Left lung (tissue), 10 donors: ENCODE results near the gene FLT3LG. TPM values are rescaled to one million over a fixed set of nuclear protein-coding genes. Genes with fewer than 3 reads are reported as not detected.

ENCODE experiments used
- ATAC-seq: fragments of 200-7000 bp; cut with Tn5 transposase; one replicate; pipeline ENCODE4 v1.9.1; 2020; ENCODE audit warnings: moderate library complexity
- DNase-seq, 4 donors: peaks; one replicate each; pipeline ENCODE4 v3.0.0-alpha.2; 2013 to 2020
- H3K27ac ChIP-seq, 2 donors: fragments of 200-600 bp; sonication (generic) in 1 of 2; one replicate each; pipeline versions ENCODE4 v1.5.0 to v1.8.0; 2020 to 2021
- H3K27me3 ChIP-seq, 2 donors: fragments of 200-600 bp; sonication (generic) in 1 of 2; one replicate each; pipeline versions ENCODE4 v1.5.0 to v1.8.0; 2020 to 2021
- H3K36me3 ChIP-seq, 2 donors: fragments of 200-600 bp; sonication (generic) in 1 of 2; one replicate each; pipeline versions ENCODE4 v1.5.0 to v1.8.0; 2020 to 2021
- H3K4me1 ChIP-seq, 2 donors: fragments of 200-600 bp; one replicate each; pipeline ENCODE4 v1.8.0; 2021
- H3K4me3 ChIP-seq, 2 donors: fragments of 200-600 bp; sonication (generic) in 1 of 2; one replicate each; pipeline versions ENCODE4 v1.5.0 to v1.8.0; 2020 to 2021; ENCODE audit warnings: mild to moderate bottlenecking in 1 of 2
- H3K9me3 ChIP-seq, 2 donors: fragments of 200-600 bp; sonication (generic) in 1 of 2; one replicate each; pipeline versions ENCODE4 v1.5.0 to v1.8.0; 2020 to 2021
- CTCF ChIP-seq, 2 donors: fragments of 200-600 bp; sonication (generic) in 1 of 2; IDR thresholded peaks; one replicate each; pipeline versions ENCODE4 v1.5.0 to v1.8.0; 2021; ENCODE audit warnings: antibody characterized with exemption in 2 of 2
- intact Hi-C, 2 donors: fragments of 100-400 bp; cut with DNase I; formaldehyde crosslinking; loops; one replicate each; pipeline versions ENCODE4 v1.11.2 to v1.14.2; 2022
- polyA plus RNA-seq, 6 donors: library from polyadenylated mRNA; unstranded; fragments of 120-200 nt; gene quantifications; one replicate each; pipeline ENCODE4 v1.2.1, GENCODE V29; 2013; ENCODE audit not compliant: insufficient read length in 6 of 6
- total RNA-seq, 2 donors: library from RNA; stranded (reverse); fragmentation: NEBNext Ultra II Directional; extraction: Animal tissue kit (Norgen Biotek cat#: 25700); gene quantifications; one replicate each; pipeline ENCODE4 v1.2.1, GENCODE V29; 2021
- donor health status: DM: no; HTN: yes; CAD: no.
- donor health status: DM: no; HTN: no; CAD: no.

The FLT3LG gene
- total and polyA plus RNA-seq, 8 donors, result 6.7 to 10.1 (median 7.4) TPM

GRCh38 chr19:49448432-49448786 is 25.6 kb upstream of the FLT3LG start:
- Histone ChIP-seq H3K36me3 (peaks cover 0 to 34% of the 10 kb centered on the region in 2 donors), H3K27me3 (no peaks in the 10 kb centered on the region), H3K9me3 (no peaks in the 10 kb centered on the region), H3K27ac (no peak overlapping the region), H3K4me1 (peaks cover 0 to 41% of the 10 kb centered on the region in 2 donors), H3K4me3 (no peak overlapping the region)
- no peak for ATAC-seq
- no peak for TF ChIP-seq CTCF (IDR thresholded peaks at IDR 0.05)
- DNase-seq, result no peak
- intact Hi-C loops, result no loop called here

GRCh38 chr19:49450405-49450804 is 23.6 kb upstream of the FLT3LG start:
- no peak for DNase-seq
- no peak for TF ChIP-seq CTCF (IDR thresholded peaks at IDR 0.05)
- intact Hi-C loops, result no loop called here
- peak overlapping the region in 1 of 2 donors; percentile 79 for H3K4me3 ChIP-seq
- H3K27ac ChIP-seq, result no peak overlapping the region
- no peak for ATAC-seq
- H3K27me3 ChIP-seq, result no peaks in the 10 kb centered on the region
- peaks cover 0 to 37% of the 10 kb centered on the region in 2 donors for H3K4me1 ChIP-seq
- H3K36me3 ChIP-seq, result peaks cover 0 to 34% of the 10 kb centered on the region in 2 donors
- H3K9me3 ChIP-seq, result no peaks in the 10 kb centered on the region

GRCh38 chr19:49451430-49452181 is 22.4 kb upstream of the FLT3LG start, which contains the start of gene PIH1D1:
PIH1D1 (minus strand) TSS chr19:49451814; CDS start chr19:49451574, 240 bp downstream.
- DNase-seq (peak; percentile 91 to 98 (median 98)), ATAC-seq (peak; percentile 78)
- H3K27ac ChIP-seq, result peak within 1 kb of the TSS; percentile 91 to 98
- TF ChIP-seq CTCF (IDR thresholded peaks at IDR 0.05), result no peak
- no peaks in the 10 kb centered on the region for H3K9me3 ChIP-seq
- peak within 1 kb of the TSS; percentile 59 to 79 for H3K4me3 ChIP-seq
- intact Hi-C loops, result no loop called here
- no peaks in the 10 kb centered on the region for H3K27me3 ChIP-seq
- peaks cover 0 to 26% of the 10 kb centered on the region in 2 donors for H3K36me3 ChIP-seq
- H3K4me1 ChIP-seq, result peaks cover 0 to 35% of the 10 kb centered on the region in 2 donors

GRCh38 chr19:49453013-49453756 is 20.8 kb upstream of the FLT3LG start, which contains the start of gene ALDH16A1:
ALDH16A1 (plus strand) TSS chr19:49453225; CDS start chr19:49453332, 107 bp downstream.
- Histone ChIP-seq H3K36me3 (peaks cover 0 to 13% of the 10 kb centered on the region in 2 donors), H3K27ac (peak within 1 kb of the TSS; percentile 91 to 98), H3K9me3 (no peaks in the 10 kb centered on the region), H3K27me3 (no peaks in the 10 kb centered on the region), H3K4me1 (peaks cover 0 to 36% of the 10 kb centered on the region in 2 donors), H3K4me3 (peak within 1 kb of the TSS; percentile 51 to 79)
- DNase-seq, result peak; percentile 97 to 100 (median 98)
- peak; percentile 92 for ATAC-seq
- TF ChIP-seq CTCF (IDR thresholded peaks at IDR 0.05), result no peak
- intact Hi-C loops, result no loop called here

- Histone ChIP-seq H3K9me3 (no peaks in the 10 kb centered on the region), H3K36me3 (peaks cover 0 to 7% of the 10 kb centered on the region in 2 donors), H3K4me1 (peaks cover 0 to 42% of the 10 kb centered on the region in 2 donors), H3K27me3 (no peaks in the 10 kb centered on the region), H3K4me3 (peak overlapping the region; percentile 51 to 79), H3K27ac (peak overlapping the region; percentile 91 to 98)
- TF ChIP-seq CTCF (IDR thresholded peaks at IDR 0.05), result no peak
- intact Hi-C loops, result no loop called here
- no peak for ATAC-seq
- no peak for DNase-seq
Measured at GRCh38 chr19:49453757-49454240, 20.2 kb upstream of the FLT3LG start.
